ENCODE results near the gene ZNF775.

ZNF775 gene

DNA sequence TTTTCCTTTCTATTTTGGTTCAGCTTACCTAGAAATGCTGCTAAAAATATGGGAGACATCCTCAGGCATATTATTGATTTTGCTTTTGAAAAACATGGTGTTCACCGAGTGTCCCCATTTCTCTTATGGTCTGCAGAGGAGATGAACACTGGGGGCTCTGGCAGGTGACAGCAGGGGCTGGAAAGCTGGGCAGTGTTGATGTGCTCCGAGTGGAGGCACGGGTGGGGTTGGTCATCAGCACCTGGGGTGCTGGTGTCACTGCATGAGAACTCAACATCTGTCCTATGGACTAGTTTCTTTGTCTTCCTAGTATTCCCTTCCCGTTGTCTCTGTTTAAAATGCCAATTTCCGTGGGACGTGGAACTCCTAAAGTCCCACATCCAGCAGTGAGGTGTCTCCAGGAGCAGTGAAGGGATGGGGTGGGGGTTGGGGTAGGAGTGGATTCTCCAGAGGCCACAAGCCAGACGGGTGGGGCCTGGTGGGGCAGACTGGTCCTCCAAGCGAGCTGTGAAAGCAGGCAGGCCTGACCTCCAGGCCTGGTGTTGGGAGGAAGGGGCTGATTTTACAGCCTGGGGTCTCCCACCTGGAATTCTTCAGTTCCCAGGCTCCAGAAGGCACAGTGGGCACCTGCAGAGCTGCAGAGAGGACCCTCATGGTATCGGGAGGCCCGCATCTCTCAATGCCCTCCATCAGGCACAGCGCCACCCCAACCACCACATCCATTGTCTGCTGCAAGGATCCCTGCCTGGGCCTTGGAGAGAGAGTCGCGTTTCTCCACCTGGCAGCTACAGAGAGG lies 24.4 kb downstream of the ZNF775 start:
- no peaks in the 10 kb centered on the region for H3K27me3 Mint-ChIP-seq (ENCODE audit: low read depth)
- H3K9me3 Mint-ChIP-seq: no peaks in the 10 kb centered on the region
- H3K36me3 Mint-ChIP-seq (ENCODE audit: low read depth): peaks cover 15% of the 10 kb centered on the region
- peak overlapping the region; percentile 94 for H3K4me3 Mint-ChIP-seq
- peak overlapping the region; percentile 91 for H3K27ac Mint-ChIP-seq
- peaks cover 26% of the 10 kb centered on the region for H3K4me1 Mint-ChIP-seq (ENCODE audit: low read depth)

DNA sequence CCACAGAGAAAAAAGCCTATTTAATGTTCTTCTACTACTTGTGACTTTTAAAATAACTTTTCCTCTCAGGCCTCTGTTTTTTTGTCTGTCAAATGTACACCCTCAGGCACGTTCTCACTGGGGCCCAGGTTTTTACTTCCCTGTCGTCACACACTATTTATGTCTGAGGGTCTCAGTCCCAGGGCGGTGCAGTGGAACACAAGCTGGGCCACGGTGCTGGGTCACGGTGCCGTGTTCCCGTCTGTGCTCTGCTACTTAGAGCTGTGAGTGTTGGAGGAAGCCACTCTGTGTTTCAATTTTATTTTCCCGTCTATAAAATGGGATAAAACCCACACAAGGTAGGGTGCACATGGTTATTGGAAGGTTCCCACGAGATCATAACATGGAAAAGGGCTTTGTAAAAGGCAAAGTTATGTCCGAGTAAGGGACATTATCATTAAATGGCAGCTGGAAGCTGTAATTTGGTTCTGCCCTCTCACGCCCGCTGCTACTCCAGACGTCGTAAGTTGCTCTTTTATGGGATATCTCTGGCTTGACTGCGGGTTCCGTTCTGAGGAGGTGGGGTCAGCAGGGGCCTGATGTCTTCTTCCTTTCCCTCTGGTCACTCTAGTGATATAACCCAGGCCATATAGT lies 25.2 kb downstream of the ZNF775 start:
- Mint-ChIP-seq H3K4me1 (ENCODE audit: low read depth) (peaks cover 31% of the 10 kb centered on the region), H3K4me3 (peak overlapping the region; percentile 94), H3K27me3 (ENCODE audit: low read depth) (no peaks in the 10 kb centered on the region), H3K27ac (peak overlapping the region; percentile 91), H3K9me3 (no peaks in the 10 kb centered on the region), H3K36me3 (ENCODE audit: low read depth) (peaks cover 19% of the 10 kb centered on the region)

DNA sequence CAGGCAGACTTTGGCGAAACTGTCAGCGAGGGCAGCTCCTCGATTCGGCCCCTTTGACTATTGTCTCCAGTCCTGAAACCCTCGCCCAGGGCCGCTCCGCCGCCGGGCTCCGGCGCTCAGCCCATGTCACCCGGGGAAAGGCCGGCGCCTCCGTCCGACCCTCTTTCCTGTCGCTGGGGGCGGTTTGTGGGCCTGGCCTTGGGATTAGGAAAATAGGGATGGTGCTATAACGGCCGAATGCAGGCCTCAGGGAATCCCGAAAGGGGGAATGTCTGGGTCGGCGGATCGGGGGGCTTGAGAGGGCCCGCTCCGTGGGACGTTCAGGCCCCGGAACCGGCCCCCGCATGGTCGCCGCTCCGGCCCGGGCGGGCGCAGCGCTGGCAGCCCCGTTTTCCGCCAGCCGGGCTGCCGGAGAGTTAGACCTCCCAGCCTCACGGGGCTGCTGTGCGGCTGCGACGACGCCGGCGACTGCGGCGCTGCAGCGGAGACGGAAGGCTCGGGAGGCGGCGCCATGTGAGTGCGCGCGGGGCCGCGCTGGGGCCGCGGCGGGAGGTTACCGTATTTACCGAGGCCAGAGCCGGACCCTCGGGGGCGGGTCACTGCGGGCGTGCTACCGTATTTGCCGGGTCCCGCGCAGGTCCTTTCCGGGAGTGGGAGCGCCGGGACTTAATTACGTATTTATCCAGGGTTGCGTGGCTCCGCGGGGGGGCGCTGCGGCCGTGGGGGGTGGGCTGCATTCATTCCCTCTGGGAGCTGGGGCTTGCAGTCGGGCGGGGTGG lies 25.9 kb downstream of the ZNF775 start:
- peaks cover 19% of the 10 kb centered on the region for H3K36me3 Mint-ChIP-seq (ENCODE audit: low read depth)
- H3K27me3 Mint-ChIP-seq (ENCODE audit: low read depth): no peaks in the 10 kb centered on the region
- H3K4me1 Mint-ChIP-seq (ENCODE audit: low read depth): peaks cover 31% of the 10 kb centered on the region
- H3K4me3 Mint-ChIP-seq: peak overlapping the region; percentile 94
- H3K27ac Mint-ChIP-seq: peak overlapping the region; percentile 96
- H3K9me3 Mint-ChIP-seq: no peaks in the 10 kb centered on the region

GRCh38 chr7:150405584-150406311 lies 26.6 kb downstream of the ZNF775 start:
- peaks cover 31% of the 10 kb centered on the region for H3K4me1 Mint-ChIP-seq (ENCODE audit: low read depth)

GRCh38 chr7:150406312-150406566 lies 27.1 kb downstream of the ZNF775 start:
- Mint-ChIP-seq H3K27ac (peak overlapping the region; percentile 96), H3K4me1 (ENCODE audit: low read depth) (peaks cover 31% of the 10 kb centered on the region), H3K4me3 (peak overlapping the region; percentile 94), H3K27me3 (ENCODE audit: low read depth) (no peaks in the 10 kb centered on the region), H3K36me3 (ENCODE audit: low read depth) (peaks cover 20% of the 10 kb centered on the region), H3K9me3 (no peaks in the 10 kb centered on the region)

More at GRCh38 chr7:150405584-150406311, 26.6 kb downstream of the ZNF775 start:
- H3K27ac Mint-ChIP-seq: peak overlapping the region; percentile 96
- peak overlapping the region; percentile 94 for H3K4me3 Mint-ChIP-seq
- H3K27me3 Mint-ChIP-seq (ENCODE audit: low read depth): no peaks in the 10 kb centered on the region
- no peaks in the 10 kb centered on the region for H3K9me3 Mint-ChIP-seq
- peaks cover 20% of the 10 kb centered on the region for H3K36me3 Mint-ChIP-seq (ENCODE audit: low read depth)

- Mint-ChIP-seq H3K36me3 (ENCODE audit: low read depth) (peaks cover 22% of the 10 kb centered on the region), H3K9me3 (no peaks in the 10 kb centered on the region), H3K4me3 (peak overlapping the region; percentile 94), H3K27ac (peak overlapping the region; percentile 96), H3K4me1 (ENCODE audit: low read depth) (peaks cover 31% of the 10 kb centered on the region), H3K27me3 (ENCODE audit: low read depth) (no peaks in the 10 kb centered on the region)
Observed at GRCh38 chr7:150406567-150407421, 27.7 kb downstream of the ZNF775 start.

- H3K27me3 Mint-ChIP-seq (ENCODE audit: low read depth): no peaks in the 10 kb centered on the region
- H3K4me3 Mint-ChIP-seq: no peak overlapping the region
- peaks cover 27% of the 10 kb centered on the region for H3K4me1 Mint-ChIP-seq (ENCODE audit: low read depth)
- H3K27ac Mint-ChIP-seq: no peak overlapping the region
- no peaks in the 10 kb centered on the region for H3K9me3 Mint-ChIP-seq
- H3K36me3 Mint-ChIP-seq (ENCODE audit: low read depth): peaks cover 25% of the 10 kb centered on the region
Observed at GRCh38 chr7:150407588-150408392, 28.7 kb downstream of the ZNF775 start.

GRCh38 chr7:150408393-150409299 lies 29.5 kb downstream of the ZNF775 start:
- no peaks in the 10 kb centered on the region for H3K27me3 Mint-ChIP-seq (ENCODE audit: low read depth)
- no peak overlapping the region for H3K4me3 Mint-ChIP-seq
- peaks cover 27% of the 10 kb centered on the region for H3K4me1 Mint-ChIP-seq (ENCODE audit: low read depth)
- no peaks in the 10 kb centered on the region for H3K9me3 Mint-ChIP-seq
- H3K27ac Mint-ChIP-seq: peak overlapping the region; percentile 57
- H3K36me3 Mint-ChIP-seq (ENCODE audit: low read depth): peaks cover 26% of the 10 kb centered on the region

DNA sequence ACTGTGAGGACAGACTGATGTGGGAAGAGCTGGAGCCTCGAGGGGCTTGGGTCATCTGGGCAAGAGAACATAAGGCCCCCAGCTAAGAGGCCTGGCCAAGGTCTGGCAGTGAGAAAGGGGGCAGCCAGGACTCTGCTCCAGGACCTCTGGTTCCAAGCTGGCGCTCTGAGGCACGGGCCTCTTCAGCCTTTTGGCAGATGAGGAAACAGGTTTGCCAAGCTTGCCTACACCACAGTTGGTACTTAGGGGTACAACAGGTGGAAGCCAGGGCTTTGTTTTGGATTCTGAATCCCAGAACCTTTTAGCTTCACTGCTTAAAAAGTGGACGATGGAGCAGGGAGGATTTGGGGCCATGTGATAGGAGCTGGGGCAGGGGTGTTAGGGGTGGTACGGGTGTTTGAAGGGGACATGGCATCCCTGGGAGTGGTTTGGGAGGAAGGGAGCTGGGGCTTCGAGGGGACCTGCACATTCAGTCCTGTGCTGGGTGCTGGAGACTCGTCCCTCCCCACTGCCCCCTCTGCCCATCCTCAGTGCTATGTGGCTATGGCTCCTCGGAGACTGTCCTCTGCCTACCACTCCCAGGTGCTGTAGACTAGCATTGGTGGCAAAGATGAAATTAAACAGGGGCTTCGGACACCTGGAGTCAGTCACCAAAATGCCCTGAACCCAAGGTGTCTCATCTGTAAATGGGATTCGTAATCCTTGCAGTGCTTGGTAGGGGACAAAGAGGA lies 30.3 kb downstream of the ZNF775 start:
- H3K4me1 Mint-ChIP-seq (ENCODE audit: low read depth): peaks cover 24% of the 10 kb centered on the region
- H3K4me3 Mint-ChIP-seq: no peak overlapping the region
- peaks cover 26% of the 10 kb centered on the region for H3K36me3 Mint-ChIP-seq (ENCODE audit: low read depth)
- peak overlapping the region; percentile 57 for H3K27ac Mint-ChIP-seq
- H3K9me3 Mint-ChIP-seq: no peaks in the 10 kb centered on the region
- H3K27me3 Mint-ChIP-seq (ENCODE audit: low read depth): no peaks in the 10 kb centered on the region

GRCh38 chr7:150410131-150410530 lies 31.0 kb downstream of the ZNF775 start:
- Mint-ChIP-seq H3K4me3 (no peak overlapping the region), H3K27me3 (ENCODE audit: low read depth) (no peaks in the 10 kb centered on the region), H3K4me1 (ENCODE audit: low read depth) (peaks cover 22% of the 10 kb centered on the region), H3K36me3 (ENCODE audit: low read depth) (peaks cover 26% of the 10 kb centered on the region), H3K9me3 (no peaks in the 10 kb centered on the region), H3K27ac (no peak overlapping the region)

- peaks cover 25% of the 10 kb centered on the region for H3K36me3 Mint-ChIP-seq (ENCODE audit: low read depth)
- no peaks in the 10 kb centered on the region for H3K27me3 Mint-ChIP-seq (ENCODE audit: low read depth)
- H3K4me1 Mint-ChIP-seq (ENCODE audit: low read depth): peaks cover 18% of the 10 kb centered on the region
- H3K9me3 Mint-ChIP-seq: no peaks in the 10 kb centered on the region
- H3K27ac Mint-ChIP-seq: no peak overlapping the region
- H3K4me3 Mint-ChIP-seq: no peak overlapping the region
Observed at GRCh38 chr7:150410680-150411346, 31.7 kb downstream of the ZNF775 start.
